GM23338 (cell line): Measurements from ENCODE around the gene ANKRD13B. TPM values are rescaled to one million over a fixed set of nuclear protein-coding genes. Genes with fewer than 3 reads are reported as not detected.

ENCODE experiments used
- ATAC-seq: fragments of 200-7000 bp; cut with Tn5 transposase; 3 replicates; pipeline ENCODE4 v1.9.1; 2020
- DNase-seq: peaks from one replicate; pipeline ENCODE4 v3.0.0-alpha.2; 2015; ENCODE audit warnings: low spot score
- H2AFZ ChIP-seq: fragments of 200-600 bp; sonication (generic); 2 replicates; pipeline ENCODE4 v1.8.0; 2016; ENCODE audit warnings: antibody characterized with exemption, mild to moderate bottlenecking, moderate library complexity
- H3F3A ChIP-seq: fragments of 200-600 bp; sonication (generic); replicated peaks from 2 replicates; pipeline ENCODE4 v1.8.0; 2017; ENCODE audit warnings: antibody characterized with exemption, mixed run types, low read depth
- H3K27ac ChIP-seq: fragments of 200-600 bp; sonication (generic); 2 replicates; pipeline ENCODE4 v1.6.1; 2016; ENCODE audit warnings: low read depth
- H3K27me3 ChIP-seq: fragments of 200-600 bp; sonication (generic); 2 replicates; pipeline ENCODE4 v1.8.0; 2016; ENCODE audit warnings: mild to moderate bottlenecking, mixed run types, moderate library complexity; ENCODE audit not compliant: insufficient read depth
- H3K36me3 ChIP-seq: fragments of 200-600 bp; sonication (generic); 2 replicates; pipeline ENCODE4 v1.8.0; 2016; ENCODE audit warnings: mild to moderate bottlenecking; ENCODE audit not compliant: insufficient read depth
- H3K4me1 ChIP-seq: fragments of 200-600 bp; sonication (generic); 2 replicates; pipeline ENCODE4 v1.8.0; 2016; ENCODE audit warnings: mild to moderate bottlenecking, moderate library complexity; ENCODE audit not compliant: insufficient read depth
- H3K4me2 ChIP-seq: fragments of 200-600 bp; sonication (generic); 2 replicates; pipeline ENCODE4 v1.7.1; 2017; ENCODE audit warnings: mixed run types
- H3K4me3 ChIP-seq: fragments of 200-600 bp; sonication (generic); 2 replicates; pipeline ENCODE4 v1.6.1; 2016; ENCODE audit warnings: mixed run types
- H3K79me2 ChIP-seq: fragments of 200-600 bp; sonication (generic); replicated peaks from 2 replicates; pipeline ENCODE4 v1.8.0; 2017; ENCODE audit warnings: mild to moderate bottlenecking; ENCODE audit not compliant: insufficient read depth
- H3K9me2 ChIP-seq: fragments of 200-600 bp; sonication (generic); 2 replicates; pipeline ENCODE4 v1.8.0; 2017; ENCODE audit not compliant: insufficient read depth
- H4K20me1 ChIP-seq: fragments of 200-600 bp; sonication (generic); replicated peaks from 2 replicates; pipeline ENCODE4 v1.8.0; 2017; ENCODE audit warnings: mild to moderate bottlenecking; ENCODE audit not compliant: insufficient read depth
- H3K27ac Mint-ChIP-seq: 2 replicates; pipeline ENCODE4 v1.8.0; 2020; ENCODE audit warnings: inconsistent platforms, mild to moderate bottlenecking, moderate library complexity, mixed read lengths
- H3K27me3 Mint-ChIP-seq: 3 replicates; pipeline ENCODE4 v1.8.0; 2022; ENCODE audit warnings: low read depth, mild to moderate bottlenecking, moderate library complexity, mixed read lengths, inconsistent platforms; ENCODE audit not compliant: insufficient read depth, poor library complexity
- H3K36me3 Mint-ChIP-seq: 3 replicates; pipeline ENCODE4 v1.8.0; 2021; ENCODE audit warnings: low read depth, mild to moderate bottlenecking, inconsistent platforms, moderate library complexity, mixed read lengths
- H3K4me1 Mint-ChIP-seq: 3 replicates; pipeline ENCODE4 v1.8.0; 2020; ENCODE audit warnings: mild to moderate bottlenecking, inconsistent platforms, mixed read lengths
- H3K4me3 Mint-ChIP-seq: 3 replicates; pipeline ENCODE4 v1.8.0; 2021; ENCODE audit warnings: moderate library complexity, mild to moderate bottlenecking, inconsistent platforms, mixed read lengths
- H3K9me3 Mint-ChIP-seq: 3 replicates; pipeline ENCODE4 v1.8.0; 2020; ENCODE audit warnings: moderate library complexity, mild to moderate bottlenecking, inconsistent platforms, mixed read lengths
- CREB1 ChIP-seq: fragments of 250-450 bp; sonication (Bioruptor Pico); IDR thresholded peaks from 2 replicates; pipeline ENCODE4 v1.5.0; 2020; ENCODE audit warnings: low read depth, mild to moderate bottlenecking, moderate library complexity
- CTCF ChIP-seq, 2 experiments: fragments of 200-600 bp in 1 of 2; sonication (generic) in 1 of 2; conservative IDR thresholded peaks; 2 replicates each; pipeline versions ENCODE4 v1.5.1 to v1.6.1; 2016 to 2017; ENCODE audit warnings: antibody characterized with exemption in 2 of 2, low read depth in 2 of 2, mild to moderate bottlenecking in 2 of 2, moderate library complexity in 1 of 2
- EZH2 ChIP-seq: fragments of 200-600 bp; sonication (generic); IDR thresholded peaks from one replicate; pipeline ENCODE4 v1.8.0; 2017; ENCODE audit warnings: antibody characterized with exemption, mild to moderate bottlenecking, low read depth; ENCODE audit not compliant: unreplicated experiment
- EZH2phosphoT487 ChIP-seq: fragments of 200-600 bp; sonication (generic); IDR thresholded peaks from one replicate; pipeline ENCODE4 v1.8.1; 2018; ENCODE audit warnings: antibody characterized with exemption; ENCODE audit not compliant: unreplicated experiment
- JUNB ChIP-seq: IDR thresholded peaks from one replicate; pipeline ENCODE4 v1.6.1; 2016; ENCODE audit warnings: antibody characterized with exemption; ENCODE audit not compliant: unreplicated experiment
- NANOG ChIP-seq: IDR thresholded peaks from 2 replicates; pipeline ENCODE4 v1.6.1; 2016; ENCODE audit warnings: antibody characterized with exemption, borderline replicate concordance
- POLR2AphosphoS5 ChIP-seq: IDR thresholded peaks from 2 replicates; pipeline ENCODE4 v1.6.1; 2016; ENCODE audit warnings: antibody characterized with exemption, low read depth
- REST ChIP-seq: IDR thresholded peaks from one replicate; pipeline ENCODE4 v1.6.1; 2018; ENCODE audit warnings: antibody characterized with exemption; ENCODE audit not compliant: unreplicated experiment
- STAT1 ChIP-seq: IDR thresholded peaks from one replicate; pipeline ENCODE4 v1.6.1; 2016; ENCODE audit warnings: antibody characterized with exemption; ENCODE audit not compliant: unreplicated experiment
- ZNF114 ChIP-seq: fragments of 250-450 bp; sonication (Bioruptor Pico); IDR thresholded peaks from 2 replicates; pipeline ENCODE4 v1.5.0; 2020; ENCODE audit warnings: mild to moderate bottlenecking, moderate library complexity
- ZNF331 ChIP-seq: fragments of 250-450 bp; sonication (Bioruptor Pico); IDR thresholded peaks from 2 replicates; pipeline ENCODE4 v1.5.0; 2020; ENCODE audit warnings: low read depth, mild to moderate bottlenecking, moderate library complexity
- polyA plus RNA-seq: library from polyadenylated mRNA; unstranded; fragments of >200 nt; fragmentation: Nextera tagmentation; extraction: Ambion mirVana; gene quantifications from 2 replicates; pipeline ENCODE4 v1.2.1, GENCODE V29; 2016
- total RNA-seq: library from RNA; depleted of rRNA; stranded (reverse); fragments of >200 nt; shearing (Covaris generic); gene quantifications from 2 replicates; pipeline ENCODE4 v1.2.3, GENCODE V29; 2014

The ANKRD13B gene
- total and polyA plus RNA-seq, 2 experiments from 2014 or later = 8.2 to 57.4 TPM

GRCh38 chr17:29613352-29613837, 20.5 kb downstream of the ANKRD13B start:
- peaks cover 43% of the 10 kb centered on the region for H3K27me3 Mint-ChIP-seq

GRCh38 chr17:29613856-29614255, 20.9 kb downstream of the ANKRD13B start:
- Mint-ChIP-seq H3K4me3 (peak overlapping the region; percentile 64), H3K36me3 (peaks cover 4% of the 10 kb centered on the region; the same call in 2 of the 3 replicates), H3K9me3 (no peaks in the 10 kb centered on the region; the same call in 2 of the 3 replicates), H3K27me3 (peaks cover 44% of the 10 kb centered on the region), H3K4me1 (peaks cover 27% of the 10 kb centered on the region), H3K27ac (no peak overlapping the region)
- H3K9me2 ChIP-seq = no peaks in the 10 kb centered on the region
- ATAC-seq (peak; percentile 5), DNase-seq (peak; percentile 47)
- peak overlapping the region; percentile 92 for H3K4me2 ChIP-seq
- H3F3A ChIP-seq = 0 out of 2 replicates have a peak, but pooled peaks cover 4% of the 10 kb centered on the region
- H3K27ac ChIP-seq = no peak overlapping the region
- no peaks in the 10 kb centered on the region for H3K79me2 ChIP-seq
- H3K36me3 ChIP-seq = no peaks in the 10 kb centered on the region
- H4K20me1 ChIP-seq = peaks cover 5% of the 10 kb centered on the region; the same call in 1 of the 2 replicates
- H2AFZ ChIP-seq = peak overlapping the region; percentile 72; the same call in 1 of the 2 replicates
- peak overlapping the region; percentile 67 for H3K4me3 ChIP-seq
- H3K27me3 ChIP-seq = peaks cover 58% of the 10 kb centered on the region
- H3K4me1 ChIP-seq = peaks cover 29% of the 10 kb centered on the region
- TF ChIP-seq ZNF331 (CRISPR knock-in tag) (no peak), STAT1 (no peak), REST (no peak), EZH2phosphoT487 (no peak), POLR2AphosphoS5 (no peak; the same call in 1 of the 2 replicates), EZH2 (no peak), CTCF (conservative IDR thresholded peaks at IDR 0.05; ENCODE audit: low read depth in 2 of 2) (no peak), NANOG (no peak), JUNB (no peak), ZNF114 (CRISPR knock-in tag) (no peak)

More at GRCh38 chr17:29613352-29613837, 20.5 kb downstream of the ANKRD13B start:
- Histone ChIP-seq H3K27me3 (peaks cover 54% of the 10 kb centered on the region), H3K4me1 (peaks cover 26% of the 10 kb centered on the region), H3K4me2 (peak overlapping the region; percentile 92), H3K9me2 (no peaks in the 10 kb centered on the region), H3K36me3 (no peaks in the 10 kb centered on the region), H3K27ac (no peak overlapping the region), H2AFZ (peak overlapping the region; percentile 72; the same call in 1 of the 2 replicates), H4K20me1 (peaks cover 5% of the 10 kb centered on the region; the same call in 1 of the 2 replicates), H3K4me3 (peak overlapping the region; percentile 67), H3K79me2 (no peaks in the 10 kb centered on the region), H3F3A (0 out of 2 replicates have a peak, but pooled peaks cover 4% of the 10 kb centered on the region)
- Mint-ChIP-seq H3K4me1 (peaks cover 26% of the 10 kb centered on the region), H3K36me3 (peaks cover 4% of the 10 kb centered on the region; the same call in 2 of the 3 replicates), H3K27ac (no peak overlapping the region), H3K4me3 (peak overlapping the region; percentile 64; the same call in 1 of the 3 replicates), H3K9me3 (no peaks in the 10 kb centered on the region; the same call in 2 of the 3 replicates)
- peak; percentile 52 for ATAC-seq
- DNase-seq = peak; percentile 96
- TF ChIP-seq ZNF331 (CRISPR knock-in tag) (no peak), ZNF114 (CRISPR knock-in tag) (no peak), POLR2AphosphoS5 (peak; percentile 40; the same call in 1 of the 2 replicates), EZH2phosphoT487 (no peak), CTCF (conservative IDR thresholded peaks at IDR 0.05; ENCODE audit: low read depth in 2 of 2) (peak; percentile 59 to 90), CREB1 (CRISPR knock-in tag) (peak; percentile 67)
